HG02623 (cell line): ENCODE results near the gene HOXC12.

Experiments
- ATAC-seq: cut with Tn5 transposase; IDR thresholded peaks from one replicate; pipeline ENCODE4 v1.9.1; 2021; ENCODE audit warnings: moderate library complexity; ENCODE audit not compliant: unreplicated experiment

Gene HOXC12

DNA sequence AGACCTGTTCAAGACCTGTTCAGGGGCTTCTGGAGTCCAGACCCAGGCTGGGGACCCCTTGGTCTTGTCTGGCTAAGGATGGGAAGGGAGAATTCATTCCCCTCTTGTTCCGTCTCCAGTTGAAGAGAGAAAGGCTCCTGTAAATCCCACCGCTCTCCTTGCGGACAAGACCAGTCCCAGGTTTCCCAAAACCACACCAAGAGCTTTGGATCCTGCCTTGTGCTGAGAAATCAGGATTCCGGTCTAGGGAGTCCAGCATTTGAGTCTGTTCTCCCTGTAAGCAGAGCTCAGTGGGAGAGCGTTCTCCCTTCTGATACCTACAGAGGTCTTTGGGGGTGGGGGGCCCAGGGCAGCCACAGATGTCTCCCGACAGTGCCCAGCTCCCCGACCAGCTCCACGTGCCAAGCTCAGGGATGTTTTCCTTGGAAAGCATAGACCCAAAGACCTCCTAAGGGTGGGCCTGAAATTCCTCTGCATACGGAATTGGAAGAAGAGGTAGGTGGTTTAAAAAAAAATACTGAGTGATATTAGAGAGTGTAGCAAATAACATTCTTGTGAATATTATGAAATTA is 14.2 kb upstream of the HOXC12 start:
- no peak for ATAC-seq

DNA sequence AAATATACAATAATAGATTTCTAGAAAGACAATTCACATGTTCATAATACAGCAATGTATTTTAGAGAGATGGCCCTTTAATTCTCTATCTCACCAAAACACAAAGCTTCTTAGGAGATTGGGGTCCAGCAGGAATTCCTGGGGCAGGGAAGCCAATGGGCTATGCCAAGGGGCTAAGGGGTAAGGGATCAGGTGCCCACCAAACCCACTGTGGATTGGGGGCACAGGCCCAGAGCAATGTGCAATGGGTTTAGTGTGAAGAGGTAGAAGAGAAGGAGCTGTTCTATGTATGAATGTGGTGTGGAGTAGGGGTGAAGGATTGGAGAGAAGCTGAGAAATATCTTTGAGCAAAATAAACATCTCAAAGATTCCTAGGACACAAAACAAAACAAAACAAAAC is 13.5 kb upstream of the HOXC12 start:
- ATAC-seq: no peak

DNA sequence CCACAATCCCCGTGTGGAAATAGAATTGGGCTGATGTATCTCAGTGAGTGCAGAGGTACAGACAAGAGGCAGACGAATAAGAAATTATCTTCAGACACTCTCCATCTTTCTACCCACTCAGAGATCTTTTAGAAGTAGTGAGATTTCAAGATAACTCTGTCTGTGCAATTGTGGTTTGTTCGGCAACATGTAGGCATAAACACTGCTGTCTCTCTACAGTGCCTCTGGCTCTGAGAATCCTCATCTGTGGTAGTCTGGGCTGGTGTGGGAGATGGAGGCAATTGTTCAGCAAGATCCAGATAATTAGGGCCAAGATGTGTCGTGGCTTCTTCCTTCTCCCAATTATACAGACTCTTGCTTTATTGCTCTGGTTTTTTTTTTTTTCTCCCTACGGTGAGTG is 13.0 kb upstream of the HOXC12 start:
- no peak for ATAC-seq

DNA sequence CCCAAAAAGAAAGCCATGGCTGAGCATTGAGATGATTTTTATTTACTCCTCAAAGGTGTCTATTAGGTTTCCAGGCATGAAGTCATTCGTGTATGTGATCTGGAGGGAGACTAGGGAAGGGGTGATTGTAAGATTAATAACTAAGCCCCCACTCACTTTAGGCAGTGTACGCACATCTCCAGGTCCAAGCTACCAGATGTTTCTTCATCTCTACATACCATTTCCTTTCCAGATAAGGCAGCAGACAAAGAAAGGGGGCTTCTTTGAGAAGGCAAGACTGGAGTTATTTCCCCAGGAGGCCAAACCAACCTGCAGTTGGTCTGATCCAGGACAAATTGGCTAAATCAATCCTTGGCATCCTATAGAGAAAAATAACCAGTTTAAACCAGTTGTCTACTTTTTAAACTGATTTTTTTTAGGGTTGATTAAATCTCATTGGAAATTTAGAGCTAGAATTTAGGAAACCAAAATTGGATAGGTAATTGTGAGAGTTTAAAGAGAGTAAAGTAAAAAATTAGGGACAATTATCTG is 12.2 kb upstream of the HOXC12 start:
- ATAC-seq: no peak

DNA sequence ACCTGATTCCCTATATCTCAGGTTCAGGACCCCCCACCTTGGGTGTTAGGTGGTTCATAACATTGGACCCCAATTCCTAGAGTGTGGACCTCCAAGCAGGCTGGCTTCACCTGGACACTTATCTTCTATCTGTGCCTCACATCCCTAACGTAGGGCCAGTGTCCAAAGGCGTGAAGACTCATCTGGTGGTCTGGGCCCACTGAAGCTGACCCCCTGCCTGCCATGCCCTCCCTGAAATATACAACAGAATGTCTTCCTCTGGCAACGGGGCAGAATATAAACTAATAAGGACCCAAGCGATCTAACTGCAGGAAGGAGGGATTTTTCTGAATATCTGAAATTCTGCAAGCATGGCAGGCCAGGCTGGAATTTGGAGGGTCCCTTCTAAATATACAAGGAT is 10.5 kb upstream of the HOXC12 start:
- no peak for ATAC-seq

DNA sequence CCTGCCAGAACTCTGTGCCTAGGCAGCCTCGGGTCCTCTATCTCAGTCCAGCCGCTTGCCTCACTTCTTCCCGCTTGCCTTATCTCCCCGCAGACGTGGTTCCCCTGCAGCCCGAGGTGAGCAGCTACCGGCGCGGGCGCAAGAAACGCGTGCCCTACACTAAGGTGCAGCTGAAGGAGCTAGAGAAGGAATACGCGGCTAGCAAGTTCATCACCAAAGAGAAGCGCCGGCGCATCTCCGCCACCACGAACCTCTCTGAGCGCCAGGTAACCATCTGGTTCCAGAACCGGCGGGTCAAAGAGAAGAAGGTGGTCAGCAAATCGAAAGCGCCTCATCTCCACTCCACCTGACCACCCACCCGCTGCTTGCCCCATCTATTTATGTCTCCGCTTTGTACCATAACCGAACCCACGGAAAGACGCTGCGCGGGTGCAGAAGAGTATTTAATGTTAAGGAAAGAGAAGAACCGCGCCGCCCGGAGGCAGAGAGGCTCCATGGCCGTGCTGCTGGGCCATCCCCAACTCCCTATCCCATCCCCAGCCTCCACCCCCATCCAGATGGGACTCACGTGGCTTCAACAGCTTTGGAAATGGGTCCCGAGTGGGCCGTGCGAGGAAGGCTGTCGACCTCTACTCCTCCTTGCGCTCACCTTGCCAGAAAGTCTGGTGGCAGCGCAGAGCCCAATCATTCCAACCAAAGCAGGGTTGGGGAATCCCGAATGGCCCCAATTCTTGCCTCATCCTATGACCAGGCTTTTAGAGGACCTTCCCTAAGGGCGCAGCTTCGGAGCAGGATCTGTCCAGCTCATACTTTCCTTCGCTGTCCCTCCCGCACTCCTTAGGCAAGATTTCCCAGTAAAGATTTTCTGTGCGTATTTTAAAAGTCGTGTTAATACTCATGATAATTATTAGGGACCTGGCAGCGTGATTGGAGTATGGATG is 9.5 kb upstream of the HOXC12 start:
- ATAC-seq: no peak

DNA sequence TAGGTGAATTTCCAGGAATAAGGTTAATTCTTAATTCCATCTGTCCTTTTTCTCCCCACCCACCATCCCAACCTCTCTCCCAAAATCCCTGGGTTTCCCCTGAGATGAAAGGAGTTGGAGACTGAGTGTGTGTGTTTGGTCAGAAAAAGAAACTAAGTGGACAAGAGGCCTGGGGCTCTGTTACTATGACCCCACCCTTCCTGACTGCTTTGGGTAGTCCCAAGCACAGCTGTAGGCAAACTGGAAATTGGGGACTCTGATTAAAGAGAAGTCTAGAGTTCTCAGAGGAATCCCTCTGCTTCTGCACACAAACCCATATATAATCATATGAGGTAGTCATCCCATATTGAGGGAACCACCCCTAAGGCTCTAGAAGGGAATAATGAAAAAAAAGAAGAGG is 7.0 kb upstream of the HOXC12 start:
- no peak for ATAC-seq

DNA sequence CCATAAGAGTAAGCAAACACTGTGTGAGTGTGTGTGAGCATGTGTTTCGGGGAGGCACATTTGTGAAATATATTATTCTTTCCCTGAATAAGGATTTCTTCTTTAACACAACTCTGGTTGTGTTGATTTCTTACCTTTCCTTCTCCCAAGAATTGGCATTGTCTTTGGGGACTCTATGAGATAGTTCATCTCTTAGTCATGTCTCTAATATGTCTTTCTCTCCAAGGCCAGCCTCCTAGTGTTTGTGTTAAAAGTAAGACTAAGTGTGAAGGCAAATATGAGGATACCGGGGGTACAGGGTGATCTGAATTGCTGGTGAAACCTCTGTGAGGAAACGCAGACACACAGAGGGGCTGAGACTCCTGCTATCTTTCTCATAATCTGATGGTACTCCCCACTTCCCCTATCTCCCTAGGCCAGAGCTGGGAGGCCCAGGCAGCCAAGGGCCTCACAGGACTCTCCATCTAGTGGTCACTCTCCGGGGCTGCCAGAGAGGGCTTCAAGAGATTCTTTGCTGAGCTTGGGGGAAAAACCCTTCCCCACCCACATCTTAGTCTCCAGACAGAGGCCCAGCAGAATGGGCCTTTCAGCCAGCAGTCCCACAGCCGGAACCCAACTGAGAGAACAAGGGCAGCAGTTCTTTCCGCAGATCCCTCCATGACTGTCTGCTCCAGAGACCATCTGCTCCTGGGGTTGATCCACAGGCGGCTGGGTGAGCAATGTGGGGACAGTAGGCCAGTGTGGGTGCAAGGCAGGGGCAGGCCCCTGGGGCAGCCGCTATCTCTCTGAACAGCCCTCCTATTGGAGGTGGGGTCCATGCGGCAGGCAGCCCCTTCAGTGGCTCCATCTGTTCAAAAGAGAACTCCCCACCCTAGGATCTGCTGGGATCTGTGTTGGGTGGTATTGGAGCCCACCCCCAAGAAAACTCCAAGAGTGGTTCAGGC is 5.8 kb upstream of the HOXC12 start:
- no peak for ATAC-seq

DNA sequence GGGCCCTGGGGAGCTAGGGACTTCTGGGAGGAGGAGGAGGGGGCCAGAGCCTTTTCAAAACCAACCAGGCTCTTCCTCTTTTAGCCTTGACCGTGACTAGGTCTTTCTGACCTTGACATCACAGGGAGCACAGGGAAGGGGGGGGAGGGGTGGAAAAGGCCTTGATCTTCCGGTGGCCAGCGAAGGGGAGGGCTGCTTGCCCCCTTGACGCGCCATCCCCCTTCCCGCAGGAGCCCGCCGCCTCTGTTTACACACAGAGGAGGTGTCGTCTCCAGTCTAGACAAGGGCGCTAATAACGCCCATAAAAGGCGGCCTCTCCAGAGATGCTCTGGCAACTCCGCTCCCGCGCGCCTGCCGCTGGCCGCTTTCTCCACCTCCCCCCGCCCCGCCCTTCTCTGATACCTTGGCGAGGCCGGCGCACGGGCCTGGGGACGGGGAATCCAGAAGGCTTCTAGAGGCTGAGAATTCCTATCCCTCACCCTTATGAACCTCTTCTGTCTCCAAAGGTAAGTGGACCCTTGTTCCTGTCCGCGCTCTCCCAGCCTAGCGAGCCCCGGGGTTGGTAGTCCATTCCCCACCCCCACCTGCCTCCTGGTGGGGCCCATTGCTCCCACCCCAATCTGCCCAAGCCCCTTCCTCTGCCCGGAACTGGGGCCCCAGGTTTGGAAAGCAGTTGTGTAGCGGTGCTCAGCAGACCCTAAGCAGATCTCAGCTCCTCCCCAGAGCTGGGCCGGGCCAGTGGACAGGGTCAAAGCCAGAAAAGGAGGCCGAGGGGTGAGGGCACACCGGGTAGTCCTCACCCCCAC is 4.9 kb upstream of the HOXC12 start:
- ATAC-seq: no peak

DNA sequence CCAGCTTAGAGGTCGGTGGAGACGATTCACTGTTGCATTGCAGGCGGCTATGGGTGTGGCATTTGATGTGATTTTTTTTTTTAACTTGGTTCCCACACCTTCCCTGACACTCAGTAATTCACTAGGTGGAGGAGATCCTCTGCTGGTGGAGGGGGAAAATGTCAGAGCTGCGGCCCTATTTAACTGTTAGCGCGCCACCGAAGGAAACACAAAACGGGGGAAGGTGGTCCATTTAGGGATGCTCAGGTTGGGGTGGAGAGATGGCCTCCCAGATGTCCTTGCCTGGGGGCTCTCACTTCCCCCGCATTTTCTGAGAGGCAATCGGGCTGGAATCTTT is 4.3 kb upstream of the HOXC12 start:
- no peak for ATAC-seq

DNA sequence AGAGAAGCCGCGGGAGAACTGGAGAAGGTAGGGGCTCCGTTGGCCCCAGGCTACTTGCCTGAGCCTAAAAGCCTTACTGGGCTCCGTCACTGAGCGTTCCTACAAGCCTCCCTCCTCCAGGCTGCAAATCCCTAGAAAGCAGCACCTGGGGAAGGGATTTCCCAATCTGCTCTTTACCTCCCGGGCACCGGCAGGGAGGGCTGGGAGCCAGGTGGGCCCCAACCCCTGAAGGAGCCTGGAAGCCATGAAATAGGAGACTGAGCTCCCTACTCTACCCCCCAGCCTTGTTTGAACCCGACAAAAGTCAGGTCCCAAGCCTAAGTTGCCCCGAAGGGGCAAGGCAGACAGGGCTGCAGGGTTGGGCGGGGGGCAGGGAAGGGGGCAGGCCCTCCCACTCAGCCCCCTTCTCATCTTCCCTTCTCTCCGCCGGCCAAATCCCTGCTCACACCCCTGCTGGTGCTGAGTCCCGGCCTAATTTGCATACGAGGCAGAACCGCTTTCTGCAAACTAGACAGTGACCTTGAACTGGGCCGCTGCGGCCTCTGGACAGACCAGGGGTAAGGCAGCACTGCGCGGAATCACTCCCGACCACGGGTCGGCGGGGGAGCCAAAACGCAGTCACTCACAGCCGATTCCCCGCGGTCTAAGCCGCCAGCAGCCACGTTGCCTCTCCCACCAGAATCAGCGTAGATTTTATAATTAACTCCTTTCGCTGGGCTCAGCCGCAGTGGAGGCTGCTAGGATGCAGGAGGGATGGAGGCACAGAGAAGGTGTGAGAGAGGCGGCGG is 3.7 kb upstream of the HOXC12 start:
- ATAC-seq: no peak

DNA sequence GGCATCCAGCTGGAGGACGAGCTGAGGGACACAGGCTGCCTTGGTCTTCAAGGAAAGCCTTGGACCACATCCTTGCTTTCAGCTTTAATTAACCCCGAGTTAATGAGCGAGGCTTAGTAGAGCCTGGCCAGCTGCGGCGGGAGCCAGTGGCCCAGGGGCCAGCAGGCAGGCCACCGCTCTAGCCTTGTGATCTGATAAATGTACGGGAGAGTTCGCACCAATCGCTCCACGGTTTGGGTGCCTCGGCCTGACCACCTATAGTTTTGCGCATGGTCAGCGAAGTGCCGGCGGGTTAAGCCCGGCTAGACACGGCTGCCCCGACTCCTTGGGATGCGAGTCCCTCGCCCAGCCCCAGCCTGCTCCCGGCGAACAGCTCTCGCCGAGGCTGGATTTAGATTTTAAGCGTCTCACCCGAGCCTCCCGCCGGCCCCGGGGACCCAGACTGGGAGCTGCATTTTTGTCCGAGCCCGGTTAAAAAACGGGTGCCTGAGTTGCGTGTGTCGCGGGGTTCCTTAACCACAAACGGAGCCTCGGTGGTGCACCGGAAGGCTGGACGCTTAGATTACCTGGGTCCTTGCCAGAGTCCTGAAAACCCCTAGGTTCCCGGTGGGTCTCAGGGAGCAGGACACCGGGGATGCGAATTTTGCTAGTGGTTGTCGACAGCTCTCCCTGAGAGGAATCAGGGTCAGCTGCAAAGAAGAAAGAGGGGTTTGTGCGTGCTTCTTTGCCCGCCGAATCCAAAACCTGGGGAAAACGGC is 2.9 kb upstream of the HOXC12 start:
- ATAC-seq: no peak

DNA sequence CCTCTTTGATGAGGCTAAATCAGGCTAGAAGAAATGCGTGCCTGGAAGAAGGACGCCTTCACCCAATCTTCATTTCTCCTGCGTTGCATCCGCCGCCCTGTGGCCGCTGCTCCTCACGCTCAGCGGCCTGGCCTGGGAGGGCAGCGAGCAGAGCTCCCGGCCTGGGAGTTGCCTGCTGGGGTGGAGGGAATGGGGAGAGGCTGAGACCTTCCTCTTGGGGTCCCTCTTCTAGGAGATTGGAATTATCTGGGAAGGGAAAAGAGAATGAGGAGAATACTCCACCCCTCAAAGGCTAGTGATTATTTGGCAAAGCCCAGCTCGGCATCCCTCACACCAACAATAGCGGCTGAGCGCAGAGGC is 2.4 kb upstream of the HOXC12 start:
- ATAC-seq: no peak

DNA sequence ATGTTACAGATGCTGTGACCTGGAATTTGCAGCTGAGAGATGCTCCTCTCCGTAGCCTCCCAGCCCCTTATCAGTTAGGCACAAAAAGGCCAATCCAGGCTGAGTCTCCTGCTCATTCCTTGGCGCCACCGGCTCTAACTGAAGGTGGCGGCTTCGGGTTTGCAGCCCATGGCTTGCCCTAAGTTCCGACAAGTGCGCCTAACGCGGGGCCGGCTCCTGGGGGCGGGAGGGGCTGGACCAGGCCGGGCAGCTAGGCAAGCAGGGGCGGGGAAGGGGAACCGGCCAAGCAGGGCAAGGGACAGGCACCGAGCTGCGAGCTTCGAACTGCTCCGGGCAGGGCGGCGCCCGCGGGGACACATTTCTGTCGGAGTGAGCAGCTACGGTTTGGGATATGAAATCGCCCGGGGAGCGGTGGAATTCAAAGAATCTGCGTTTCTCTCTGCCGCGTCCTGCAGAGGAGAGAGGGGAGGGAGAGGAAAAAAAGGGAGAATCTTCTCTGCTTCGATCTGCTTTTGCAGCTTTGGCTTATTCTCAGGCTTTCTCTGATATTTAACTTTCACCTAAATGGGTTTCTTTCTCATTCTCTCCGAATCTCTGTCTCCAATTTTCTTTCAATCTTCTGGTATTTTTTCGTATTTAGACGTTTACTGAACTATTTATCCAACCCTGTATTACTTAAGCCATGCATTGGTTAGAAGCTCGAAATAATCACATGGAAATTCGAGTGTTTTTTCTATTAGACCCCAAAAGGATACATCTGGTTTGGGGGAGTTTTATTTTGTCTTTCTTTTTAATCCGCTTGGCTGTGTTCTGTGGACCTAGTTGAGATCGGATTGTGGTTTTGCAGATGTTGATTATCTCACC is 1.6 kb upstream of the HOXC12 start:
- no peak for ATAC-seq

DNA sequence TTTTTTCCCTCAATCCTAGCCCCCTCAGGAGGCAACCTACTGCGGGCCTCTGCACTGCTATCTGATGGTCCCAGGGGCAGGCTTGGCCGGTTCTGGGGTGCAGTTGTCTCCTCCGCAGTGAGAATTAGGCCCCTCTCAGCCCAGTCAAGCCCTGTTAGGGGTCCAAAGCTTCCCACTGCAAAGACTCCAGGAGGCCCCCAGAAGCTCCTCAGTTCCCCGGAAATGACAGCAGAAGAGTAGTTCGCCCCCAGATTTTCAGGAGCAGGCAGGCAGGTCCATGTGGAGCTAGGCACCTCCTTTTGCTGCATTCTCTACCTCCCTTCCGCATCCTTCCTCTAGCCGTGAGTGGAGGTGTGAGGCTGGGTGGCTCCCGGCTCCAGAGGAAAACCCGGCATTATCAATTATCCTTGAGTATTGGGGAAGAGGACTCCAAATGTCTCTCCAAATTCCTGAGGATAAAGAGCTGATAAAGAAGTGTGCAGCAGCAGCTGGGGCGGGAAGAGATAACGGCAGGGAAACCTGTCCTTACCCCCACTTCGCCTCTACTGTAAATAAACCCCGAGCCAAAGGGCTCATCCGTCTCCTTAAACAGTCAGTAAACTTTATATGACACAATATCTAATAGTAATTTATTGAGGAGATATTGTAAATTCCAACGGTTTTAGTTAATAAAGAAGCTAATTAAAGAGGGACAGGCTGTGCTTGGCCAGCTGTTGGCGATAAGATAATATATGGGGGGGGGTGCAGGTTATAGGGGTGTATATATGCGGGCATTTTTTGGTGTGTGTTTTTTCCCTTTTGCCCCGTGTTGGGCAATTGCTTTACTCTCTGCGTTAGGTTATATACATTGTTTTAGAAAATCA is 641 bp upstream of the HOXC12 start:
- no peak for ATAC-seq

DNA sequence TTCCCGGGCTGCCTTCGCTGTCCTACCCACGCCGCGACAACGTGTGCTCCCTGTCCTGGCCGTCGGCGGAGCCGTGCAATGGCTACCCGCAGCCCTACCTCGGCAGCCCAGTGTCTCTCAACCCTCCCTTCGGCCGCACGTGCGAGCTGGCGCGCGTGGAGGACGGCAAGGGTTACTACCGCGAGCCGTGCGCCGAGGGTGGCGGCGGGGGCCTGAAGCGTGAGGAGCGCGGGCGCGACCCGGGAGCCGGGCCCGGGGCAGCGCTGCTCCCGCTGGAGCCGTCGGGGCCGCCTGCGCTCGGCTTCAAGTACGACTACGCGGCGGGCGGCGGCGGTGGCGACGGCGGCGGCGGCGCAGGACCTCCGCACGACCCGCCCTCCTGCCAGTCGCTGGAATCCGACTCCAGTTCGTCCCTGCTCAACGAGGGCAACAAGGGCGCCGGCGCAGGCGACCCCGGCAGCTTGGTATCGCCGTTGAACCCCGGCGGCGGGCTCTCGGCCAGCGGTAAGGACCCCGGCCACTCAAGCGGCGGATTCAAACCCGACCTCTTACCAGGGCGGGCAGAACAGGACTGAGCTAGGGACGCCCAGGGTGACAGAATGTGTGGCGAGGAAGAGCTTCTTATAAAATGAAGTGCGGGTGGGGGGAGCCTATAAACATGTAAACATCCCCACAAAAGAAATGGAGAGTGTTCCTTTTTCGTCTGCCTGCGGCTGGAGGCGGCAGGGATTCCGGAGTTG is 503 bp downstream of the HOXC12 start:
- ATAC-seq: no peak
